ENCODE data around the gene RELL1.

Gene RELL1

DNA sequence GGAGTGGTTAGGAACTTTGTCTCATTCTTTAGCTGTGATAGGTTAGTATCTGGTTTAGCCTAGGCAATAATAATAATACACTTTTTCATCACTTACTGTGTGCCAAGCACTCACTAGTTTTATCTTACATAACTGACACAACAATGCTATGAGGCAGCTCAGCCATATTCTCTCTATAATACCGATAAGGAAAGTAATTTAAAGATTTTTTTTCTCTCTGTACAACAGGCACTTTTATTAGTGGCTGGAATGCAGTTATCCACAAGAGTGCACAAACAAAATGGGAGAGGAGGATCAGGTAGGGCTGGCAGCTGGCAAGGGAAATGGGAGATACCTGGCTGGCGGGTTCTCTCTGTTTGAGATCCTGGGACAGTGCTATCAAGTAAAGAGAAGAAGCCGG is 7.6 kb downstream of the RELL1 start:
- TF ChIP-seq, protein P1, sequence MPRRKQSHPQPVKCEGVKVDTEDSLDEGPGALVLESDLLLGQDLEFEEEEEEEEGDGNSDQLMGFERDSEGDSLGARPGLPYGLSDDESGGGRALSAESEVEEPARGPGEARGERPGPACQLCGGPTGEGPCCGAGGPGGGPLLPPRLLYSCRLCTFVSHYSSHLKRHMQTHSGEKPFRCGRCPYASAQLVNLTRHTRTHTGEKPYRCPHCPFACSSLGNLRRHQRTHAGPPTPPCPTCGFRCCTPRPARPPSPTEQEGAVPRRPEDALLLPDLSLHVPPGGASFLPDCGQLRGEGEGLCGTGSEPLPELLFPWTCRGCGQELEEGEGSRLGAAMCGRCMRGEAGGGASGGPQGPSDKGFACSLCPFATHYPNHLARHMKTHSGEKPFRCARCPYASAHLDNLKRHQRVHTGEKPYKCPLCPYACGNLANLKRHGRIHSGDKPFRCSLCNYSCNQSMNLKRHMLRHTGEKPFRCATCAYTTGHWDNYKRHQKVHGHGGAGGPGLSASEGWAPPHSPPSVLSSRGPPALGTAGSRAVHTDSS (tag by site-specific recombination; IDR thresholded peaks at IDR 0.05), result no peak
- TF ChIP-seq ZNF248 (tag by site-specific recombination; IDR thresholded peaks at IDR 0.05) (no peak), ZNF626 (tag by site-specific recombination; IDR thresholded peaks at IDR 0.05) (no peak), ZNF211 (tag by site-specific recombination; IDR thresholded peaks at IDR 0.05; ENCODE audit: low read depth) (no peak), KLF1 (tag by site-specific recombination; IDR thresholded peaks at IDR 0.05) (no peak), ZNF26 (tag by site-specific recombination; IDR thresholded peaks at IDR 0.05) (no peak), ZNF423 (tag by site-specific recombination; IDR thresholded peaks at IDR 0.05) (no peak), ZNF324 (tag by site-specific recombination; IDR thresholded peaks at IDR 0.05) (no peak), ZNF48 (tag by site-specific recombination; IDR thresholded peaks at IDR 0.05) (no peak), ZNF175 (tag by site-specific recombination; IDR thresholded peaks at IDR 0.05) (no peak), ZNF658 (tag by site-specific recombination; IDR thresholded peaks at IDR 0.05) (no peak), ZSCAN16 (tag by site-specific recombination; IDR thresholded peaks at IDR 0.05) (no peak), ZNF354C (tag by site-specific recombination; IDR thresholded peaks at IDR 0.05; ENCODE audit: borderline replicate concordance, low read depth) (no peak), ZNF514 (tag by site-specific recombination; IDR thresholded peaks at IDR 0.05) (no peak), ZNF114 (tag by site-specific recombination; IDR thresholded peaks at IDR 0.05) (no peak)
- TF ChIP-seq, protein P2, sequence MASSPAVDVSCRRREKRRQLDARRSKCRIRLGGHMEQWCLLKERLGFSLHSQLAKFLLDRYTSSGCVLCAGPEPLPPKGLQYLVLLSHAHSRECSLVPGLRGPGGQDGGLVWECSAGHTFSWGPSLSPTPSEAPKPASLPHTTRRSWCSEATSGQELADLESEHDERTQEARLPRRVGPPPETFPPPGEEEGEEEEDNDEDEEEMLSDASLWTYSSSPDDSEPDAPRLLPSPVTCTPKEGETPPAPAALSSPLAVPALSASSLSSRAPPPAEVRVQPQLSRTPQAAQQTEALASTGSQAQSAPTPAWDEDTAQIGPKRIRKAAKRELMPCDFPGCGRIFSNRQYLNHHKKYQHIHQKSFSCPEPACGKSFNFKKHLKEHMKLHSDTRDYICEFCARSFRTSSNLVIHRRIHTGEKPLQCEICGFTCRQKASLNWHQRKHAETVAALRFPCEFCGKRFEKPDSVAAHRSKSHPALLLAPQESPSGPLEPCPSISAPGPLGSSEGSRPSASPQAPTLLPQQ (tag by site-specific recombination; IDR thresholded peaks at IDR 0.05), result no peak
- TF ChIP-seq, protein P3, sequence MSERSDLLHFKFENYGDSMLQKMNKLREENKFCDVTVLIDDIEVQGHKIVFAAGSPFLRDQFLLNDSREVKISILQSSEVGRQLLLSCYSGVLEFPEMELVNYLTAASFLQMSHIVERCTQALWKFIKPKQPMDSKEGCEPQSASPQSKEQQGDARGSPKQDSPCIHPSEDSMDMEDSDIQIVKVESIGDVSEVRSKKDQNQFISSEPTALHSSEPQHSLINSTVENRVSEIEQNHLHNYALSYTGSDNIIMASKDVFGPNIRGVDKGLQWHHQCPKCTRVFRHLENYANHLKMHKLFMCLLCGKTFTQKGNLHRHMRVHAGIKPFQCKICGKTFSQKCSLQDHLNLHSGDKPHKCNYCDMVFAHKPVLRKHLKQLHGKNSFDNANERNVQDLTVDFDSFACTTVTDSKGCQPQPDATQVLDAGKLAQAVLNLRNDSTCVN (tag by site-specific recombination; optimal IDR thresholded peaks at IDR 0.05), result no peak
- Histone ChIP-seq H3K4me3 (ENCODE audit: low read depth, low read length) (no peak overlapping the region), H3K9me3 (ENCODE audit: control insufficient read depth, insufficient read depth, low read depth, low read length) (no peaks in the 10 kb centered on the region), H3K4me1 (ENCODE audit: control insufficient read depth, insufficient read depth, low read length) (no peaks in the 10 kb centered on the region), H3K36me3 (ENCODE audit: control insufficient read depth in 2 of 2, insufficient read depth in 1 of 2, low read length in 2 of 2) (no peaks in the 10 kb centered on the region), H3K27ac (ENCODE audit: extremely low read depth, low read depth, low read length) (no peak overlapping the region)
- ChIA-PET POLR2A (no interaction called here), CTCF (no interaction called here)

DNA sequence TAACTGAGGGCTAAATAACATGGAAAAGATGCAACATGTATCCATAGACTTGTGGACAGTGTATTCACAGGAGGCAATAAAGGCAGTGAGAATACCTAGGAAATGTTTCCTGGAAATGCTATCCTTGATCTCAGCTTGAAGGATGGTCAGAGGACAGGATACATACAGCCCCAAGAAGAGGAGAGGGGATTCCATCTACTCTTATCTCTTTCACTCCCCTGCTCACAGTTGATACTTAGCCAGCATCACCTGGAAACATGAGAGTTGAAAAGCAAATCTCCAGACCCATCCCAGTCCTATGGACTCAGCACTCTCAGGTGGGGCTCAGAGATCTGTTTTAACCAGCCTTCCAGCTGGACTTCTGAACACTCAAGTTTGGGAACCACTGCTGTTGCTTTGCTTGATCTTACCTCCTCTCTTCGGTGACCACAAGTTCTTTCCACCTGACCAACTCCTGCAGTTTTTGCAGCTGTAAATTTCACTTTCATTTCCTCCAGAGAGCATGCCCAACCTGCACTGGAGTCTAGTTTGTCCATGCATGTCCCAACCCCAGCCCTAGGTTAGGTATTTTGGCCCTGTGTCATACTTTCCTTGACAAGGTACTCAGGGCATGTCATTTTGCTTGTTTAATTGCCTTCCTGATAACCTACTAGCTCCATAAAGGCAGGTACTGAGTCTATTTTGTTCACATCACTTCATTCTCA is 10.4 kb downstream of the RELL1 start:
- CTCF ChIA-PET, result no interaction called here
- Histone ChIP-seq H3K4me3 (ENCODE audit: low read depth, low read length) (no peak overlapping the region), H3K9me3 (ENCODE audit: control insufficient read depth, insufficient read depth, low read depth, low read length) (no peaks in the 10 kb centered on the region), H3K4me1 (ENCODE audit: control insufficient read depth, insufficient read depth, low read length) (no peaks in the 10 kb centered on the region), H3K27ac (ENCODE audit: extremely low read depth, low read depth, low read length) (no peak overlapping the region), H3K36me3 (ENCODE audit: control insufficient read depth in 2 of 2, insufficient read depth in 1 of 2, low read length in 2 of 2) (no peaks in the 10 kb centered on the region)
- POLR2A ChIA-PET, result interaction anchor here (1.9 kb wide), 1 partner anchor 11 kb away, joined by 6 read pairs; the partner anchor contains the start of gene RELL1
- TF ChIP-seq ZNF449 (tag by site-specific recombination; IDR thresholded peaks at IDR 0.05) (peak; percentile 80), ZNF664 (tag by site-specific recombination; IDR thresholded peaks at IDR 0.05) (no peak)
